Stimulated activated CD8-positive, alpha-beta memory T cell treated with anti-CD3 and anti-CD28 coated beads, Interleukin-4, amount 100 ng/mL, for 24 hours (primary cell): ENCODE measurements around the gene TMEM106A.
"Not testable (repeated sequence)": the region's sequence is repeated elsewhere in the genome, so short reads cannot be mapped to it uniquely, and the experiment has no call there.

Experiments used
- DNase-seq: peaks from one replicate; pipeline ENCODE4 v3.0.0-alpha.2; 2020; ENCODE audit warnings: low read depth

Gene TMEM106A

DNA sequence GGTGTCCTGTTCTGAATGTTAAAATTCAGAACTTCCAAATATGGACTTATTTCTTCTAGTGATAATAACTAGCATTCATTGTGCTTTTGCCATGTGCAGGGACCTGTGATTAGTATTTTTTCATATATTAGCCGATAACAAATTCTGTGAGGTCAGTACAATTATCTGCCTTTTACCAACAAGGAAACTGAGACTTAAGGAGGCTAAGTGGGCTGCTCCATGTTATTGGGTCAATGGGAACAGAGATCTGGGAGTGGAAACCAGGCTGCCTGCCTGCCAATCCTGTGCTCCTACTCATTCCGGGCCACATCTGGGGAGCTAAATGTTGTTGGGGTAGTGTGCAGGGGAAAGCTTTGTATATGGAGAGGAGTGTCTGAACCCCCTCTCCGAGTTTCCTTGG lies 3.7 kb downstream of the TMEM106A start:
- no peak for DNase-seq

DNA sequence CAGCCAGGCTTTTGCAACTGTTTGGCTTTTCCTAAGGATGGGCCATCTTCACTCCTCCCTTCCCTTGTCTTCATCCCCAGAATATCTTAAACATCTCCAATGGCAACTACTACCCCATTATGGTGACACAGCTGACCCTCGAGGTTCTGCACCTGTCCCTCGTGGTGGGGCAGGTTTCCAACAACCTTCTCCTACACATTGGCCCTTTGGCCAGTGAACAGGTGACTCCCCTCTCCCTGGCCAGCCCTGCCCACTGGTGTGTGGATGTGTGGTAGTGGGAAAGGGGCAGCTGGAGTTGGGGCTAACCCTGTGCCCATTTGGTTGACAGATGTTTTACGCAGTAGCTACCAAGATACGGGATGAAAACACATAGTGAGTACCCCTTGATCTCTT lies 4.7 kb downstream of the TMEM106A start:
- DNase-seq, result no peak

DNA sequence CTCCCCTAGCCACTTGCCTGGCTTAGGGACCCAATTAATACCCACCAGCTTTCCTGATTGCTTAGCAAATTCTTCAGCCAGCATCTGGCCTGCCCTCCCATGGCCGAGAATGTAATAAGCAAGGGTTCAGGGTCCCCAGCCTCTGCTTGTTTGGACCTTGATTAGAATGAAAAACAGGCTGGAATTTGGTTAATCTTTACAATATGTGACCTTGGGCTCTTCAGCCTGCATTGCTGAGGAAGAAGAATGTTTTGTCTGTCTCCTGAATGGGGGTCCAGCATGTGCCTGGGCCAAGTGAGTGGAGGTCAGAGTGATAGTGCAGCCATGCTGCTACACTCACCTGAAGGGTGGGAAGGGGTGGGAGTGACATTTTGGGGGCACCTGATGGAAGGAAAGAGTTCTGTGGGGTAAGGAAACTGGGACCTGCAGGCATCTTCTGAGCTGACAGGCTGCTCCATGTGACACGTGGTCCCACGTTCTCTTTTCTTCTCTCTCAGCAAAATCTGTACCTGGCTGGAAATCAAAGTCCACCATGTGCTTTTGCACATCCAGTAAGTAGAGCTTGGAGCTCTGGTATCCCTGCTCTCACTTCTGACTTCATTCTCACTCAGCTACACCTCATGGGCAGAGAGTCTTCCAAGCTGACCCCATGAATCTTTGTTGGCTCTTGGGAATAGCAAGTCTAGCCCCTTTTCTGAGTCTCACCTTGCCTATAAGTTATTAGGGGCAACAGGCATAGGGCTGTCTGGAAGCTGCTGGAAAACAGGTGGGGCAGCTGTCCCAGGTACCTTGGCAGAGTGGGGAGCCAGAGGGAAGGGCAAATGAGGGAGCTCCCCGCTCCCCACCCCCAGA lies 5.3 kb downstream of the TMEM106A start:
- DNase-seq, result no peak

DNA sequence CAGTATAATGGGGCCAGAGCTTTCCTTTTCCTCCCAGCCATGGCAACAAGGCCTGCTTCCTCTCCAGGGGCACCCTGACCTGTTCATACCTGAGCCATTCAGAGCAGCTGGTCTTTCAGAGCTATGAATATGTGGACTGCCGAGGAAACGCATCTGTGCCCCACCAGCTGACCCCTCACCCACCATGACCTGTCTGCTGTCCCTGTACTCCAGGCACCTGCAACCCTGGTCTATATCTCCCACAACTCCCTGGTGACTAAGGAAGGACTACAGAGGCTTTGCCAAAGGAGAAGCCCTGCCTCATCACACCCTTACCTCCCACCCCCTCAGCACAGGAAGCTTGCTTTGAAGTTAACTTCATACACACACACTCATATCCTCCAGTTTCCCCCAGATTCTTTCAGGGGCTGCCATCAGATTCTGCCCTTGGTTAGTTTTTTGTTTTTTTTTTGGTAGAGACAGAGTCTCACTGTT lies 6.0 kb downstream of the TMEM106A start:
- no peak for DNase-seq

DNA sequence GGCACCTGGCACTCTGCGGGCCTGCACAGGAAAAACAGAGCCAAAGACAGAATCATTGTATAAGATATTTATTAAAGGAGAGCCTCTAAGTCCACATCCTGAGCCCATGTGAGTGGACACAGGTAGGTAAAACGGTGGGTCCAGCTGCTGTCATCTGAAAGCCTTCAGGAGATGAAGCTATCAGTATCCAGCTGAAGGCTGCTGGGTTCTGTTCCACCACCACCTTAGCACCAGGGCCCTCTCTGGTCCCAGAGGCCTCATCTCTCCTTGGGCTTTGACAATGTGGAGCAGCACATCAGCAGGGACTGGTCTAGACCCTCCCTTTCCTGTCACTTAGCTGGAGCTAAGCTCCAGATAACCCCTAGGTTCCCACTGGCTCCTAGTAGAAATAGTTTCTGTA lies 7.3 kb downstream of the TMEM106A start:
- no peak for DNase-seq

DNA sequence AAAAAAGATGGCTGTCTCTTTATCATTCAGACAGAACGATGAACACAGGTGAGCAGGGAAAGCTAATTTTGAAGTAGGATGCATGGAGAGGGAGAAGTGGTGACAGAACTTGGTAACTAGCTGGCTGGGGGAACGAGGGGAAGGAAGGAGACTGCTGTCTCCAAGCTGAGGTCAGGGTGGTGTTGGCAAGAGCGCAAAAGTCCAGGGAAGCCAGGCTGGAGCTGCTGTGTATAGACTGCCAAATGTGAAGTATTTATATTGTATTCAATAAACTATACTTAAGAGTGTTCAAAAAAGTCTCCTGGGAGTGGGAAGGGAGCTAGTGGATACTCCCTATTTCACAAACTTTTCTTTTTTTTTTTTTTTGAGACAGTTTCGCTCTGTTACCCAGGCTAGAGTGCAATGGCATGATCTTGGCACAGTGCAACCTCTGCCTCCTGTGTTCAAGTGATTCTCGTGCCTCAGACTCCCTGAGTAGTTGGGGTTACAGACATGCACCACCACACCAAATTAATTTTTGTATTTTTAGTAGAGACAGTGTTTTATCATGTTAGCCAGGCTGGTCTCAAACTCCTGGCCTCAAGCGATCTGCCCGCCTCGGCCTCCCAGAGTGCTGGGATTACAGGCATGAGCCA lies 8.2 kb downstream of the TMEM106A start:
- DNase-seq, result no peak

DNA sequence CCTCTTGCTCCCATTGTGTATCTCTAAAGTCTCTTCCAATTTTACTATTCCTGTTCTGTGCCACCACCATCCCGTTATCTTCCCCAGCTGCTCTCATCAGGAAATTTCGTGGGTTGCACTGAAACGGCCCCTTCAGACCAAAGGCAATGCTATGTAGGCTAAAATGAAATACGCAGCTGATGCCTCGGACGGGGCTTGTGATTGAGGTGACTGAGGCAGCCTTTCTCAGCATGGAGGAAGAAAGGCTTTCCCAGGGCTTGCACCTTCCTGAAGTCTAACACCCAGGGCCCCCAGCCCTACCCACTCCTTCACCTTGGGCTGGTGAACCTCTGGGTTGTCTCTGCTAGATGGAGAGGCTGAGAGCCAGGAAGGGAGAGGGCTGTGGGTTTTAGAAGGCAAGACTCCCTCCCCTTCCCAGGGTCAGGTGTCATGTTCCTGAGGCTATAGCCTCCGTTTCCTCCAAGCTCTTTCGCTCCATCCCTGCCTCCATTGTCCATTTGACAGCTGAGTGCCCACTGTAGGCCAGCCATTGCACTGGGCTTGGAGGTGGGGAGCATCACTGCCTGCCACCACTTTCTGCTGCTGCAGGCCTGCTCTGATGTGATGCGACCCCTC lies 8.9 kb downstream of the TMEM106A start:
- no peak for DNase-seq

DNA sequence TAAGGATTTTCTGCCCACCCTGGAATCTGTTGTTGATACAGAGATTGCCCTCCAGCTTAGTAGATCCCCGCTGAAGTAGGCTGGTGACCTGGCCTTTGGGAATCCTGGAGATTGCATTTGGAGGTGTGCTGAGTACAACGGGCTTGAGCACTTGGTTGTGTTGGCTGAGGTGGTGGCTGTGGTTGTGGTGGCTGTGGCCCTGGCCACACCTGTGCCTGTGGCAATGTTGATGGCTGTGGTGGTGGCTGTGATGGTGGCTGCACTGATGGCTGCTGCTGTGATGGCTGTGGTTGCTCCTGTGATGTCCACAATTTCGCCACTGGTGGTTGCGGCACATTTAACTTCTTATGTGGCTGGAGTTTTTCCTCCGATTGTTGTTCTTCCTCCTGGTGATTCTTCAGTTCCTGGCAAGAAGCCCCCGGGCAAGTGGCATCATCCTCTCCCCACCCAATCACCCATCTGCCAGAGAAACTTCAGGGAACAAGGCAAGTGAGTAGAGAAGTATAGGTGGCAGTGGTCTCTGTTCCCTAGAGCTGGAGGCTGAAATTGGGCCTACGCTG lies 12.6 kb downstream of the TMEM106A start:
- DNase-seq, result no peak

DNA sequence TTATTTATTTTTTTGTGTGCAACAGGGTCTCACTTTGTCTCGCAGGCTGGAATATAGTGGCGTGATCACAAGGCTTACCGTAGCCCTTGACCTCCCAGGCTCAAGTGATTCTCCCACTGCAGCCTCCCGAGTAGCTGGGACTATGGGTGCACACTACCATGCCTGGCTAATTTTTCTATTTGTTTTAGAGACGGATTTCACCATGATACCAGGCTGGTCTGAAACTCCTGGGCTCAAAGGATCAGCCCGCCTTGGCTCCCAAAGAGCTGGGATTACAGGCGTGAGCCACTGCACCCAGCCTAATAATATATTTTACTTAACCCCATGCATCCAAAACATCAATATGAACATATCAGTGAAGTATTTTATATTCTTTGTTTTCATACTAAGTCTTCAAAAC lies 14.7 kb downstream of the TMEM106A start:
- DNase-seq, result no peak

DNA sequence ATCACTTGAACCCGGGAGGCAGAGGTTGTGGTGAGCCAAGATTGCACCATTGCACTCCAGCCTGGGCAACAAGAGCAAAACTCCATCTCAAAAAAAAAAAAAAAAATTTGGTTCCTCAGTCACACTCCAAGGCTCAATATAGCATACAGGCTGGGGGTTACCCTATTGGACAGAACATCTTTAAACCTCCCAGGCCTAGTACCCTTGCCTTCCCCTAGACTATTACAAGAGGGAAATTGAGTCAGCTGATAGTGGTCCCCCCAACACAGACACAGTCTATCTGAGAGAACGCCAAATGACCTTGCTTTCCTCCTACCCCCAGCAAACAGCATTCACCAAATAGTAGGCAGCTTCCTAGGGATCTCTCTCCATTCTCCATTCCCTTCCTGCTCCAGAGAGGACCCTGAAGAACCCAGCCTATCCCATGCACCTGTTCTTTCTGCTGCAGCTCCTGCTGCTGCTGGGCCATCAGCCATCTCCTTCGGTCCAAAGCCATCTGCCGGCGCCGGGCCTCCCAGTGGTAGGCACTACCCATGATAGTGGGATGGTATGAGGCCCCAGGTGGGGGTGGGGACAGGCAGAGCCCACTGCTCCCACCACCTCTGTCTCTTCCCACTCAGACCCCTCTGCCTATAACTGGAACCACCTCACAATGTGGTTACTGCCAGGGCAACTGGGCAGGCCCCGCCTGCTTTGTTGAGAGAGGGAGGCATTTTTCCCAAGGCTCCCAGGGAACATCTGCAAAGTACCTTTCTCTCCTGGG lies 16.5 kb downstream of the TMEM106A start, which contains the start of gene CCDC200:
Gene CCDC200 (minus strand): TSS at position 604 of the 763 bp plus-strand sequence. CDS start 69 bp downstream, at position 535.
- not testable (repeated sequence) for DNase-seq

DNA sequence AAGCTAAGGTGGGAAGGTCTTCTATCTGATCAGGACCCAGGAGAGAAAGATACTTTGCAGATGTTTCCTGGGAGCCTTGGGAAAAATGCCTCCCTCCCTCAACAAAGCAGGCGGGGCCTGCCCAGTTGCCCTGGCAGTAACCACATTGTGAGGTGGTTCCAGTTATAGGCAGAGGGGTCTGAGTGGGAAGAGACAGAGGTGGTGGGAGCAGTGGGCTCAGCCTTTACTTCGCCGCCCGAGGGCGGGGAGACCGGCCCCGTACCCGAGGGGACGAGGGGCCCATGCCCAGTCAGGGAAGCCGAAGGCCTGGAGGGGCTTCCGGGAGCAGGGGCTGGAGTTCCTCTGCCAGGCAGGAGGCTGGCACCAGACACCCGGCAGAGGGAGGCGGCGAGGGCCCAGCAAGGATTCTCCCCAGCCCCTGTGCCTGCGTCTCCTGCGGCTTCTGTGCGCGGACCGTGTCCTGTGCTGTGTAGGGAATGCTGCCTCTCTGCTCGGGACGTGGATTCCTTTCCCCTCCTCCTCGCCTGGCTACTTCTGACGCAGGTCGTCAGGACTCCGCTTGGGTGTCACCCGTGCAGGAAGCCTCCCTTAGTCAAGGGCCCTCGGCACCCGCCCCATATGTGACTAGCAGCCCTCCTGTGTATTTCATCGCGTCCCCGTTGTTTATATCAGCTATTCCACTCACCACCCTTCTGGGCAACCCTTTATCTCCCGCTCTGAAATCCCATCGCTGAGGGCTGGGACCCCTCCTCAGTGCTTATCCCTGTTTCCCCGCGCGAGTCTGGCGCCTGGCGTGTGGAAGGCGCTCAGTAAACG lies 19.7 kb downstream of the TMEM106A start:
- not testable (repeated sequence) for DNase-seq

DNA sequence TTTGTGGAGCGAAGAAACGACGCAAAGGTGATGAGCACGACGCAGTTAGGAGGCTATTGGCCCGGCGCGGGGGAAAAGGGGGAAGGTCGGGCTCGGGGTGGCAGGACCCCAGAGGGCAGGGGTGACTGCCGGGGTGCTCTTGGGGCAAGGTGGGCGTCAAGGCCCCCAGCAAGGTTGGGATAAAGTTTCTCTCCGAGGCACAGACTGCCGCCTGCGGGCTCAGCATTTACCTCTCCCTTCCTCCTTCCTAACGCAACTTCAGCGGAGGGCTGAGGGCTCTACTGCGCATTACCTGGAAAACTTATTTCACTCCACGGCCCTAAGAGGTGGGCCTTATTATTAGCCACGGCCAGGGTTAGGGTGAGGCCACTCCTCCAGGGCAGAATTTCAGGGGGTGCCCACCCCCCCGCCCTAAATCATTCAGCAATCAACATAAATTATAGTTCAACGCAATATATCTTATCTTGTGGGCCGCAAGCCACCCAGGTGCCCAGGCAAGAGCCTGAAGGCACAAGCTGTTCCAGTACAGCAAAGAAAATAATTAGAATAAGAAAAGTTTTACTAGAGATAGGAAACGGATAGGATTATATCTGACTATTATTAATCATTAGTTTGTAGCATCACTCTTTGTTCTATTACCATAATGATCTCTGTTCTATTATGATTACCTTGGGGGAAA lies 20.5 kb downstream of the TMEM106A start:
- not testable (repeated sequence) for DNase-seq

DNA sequence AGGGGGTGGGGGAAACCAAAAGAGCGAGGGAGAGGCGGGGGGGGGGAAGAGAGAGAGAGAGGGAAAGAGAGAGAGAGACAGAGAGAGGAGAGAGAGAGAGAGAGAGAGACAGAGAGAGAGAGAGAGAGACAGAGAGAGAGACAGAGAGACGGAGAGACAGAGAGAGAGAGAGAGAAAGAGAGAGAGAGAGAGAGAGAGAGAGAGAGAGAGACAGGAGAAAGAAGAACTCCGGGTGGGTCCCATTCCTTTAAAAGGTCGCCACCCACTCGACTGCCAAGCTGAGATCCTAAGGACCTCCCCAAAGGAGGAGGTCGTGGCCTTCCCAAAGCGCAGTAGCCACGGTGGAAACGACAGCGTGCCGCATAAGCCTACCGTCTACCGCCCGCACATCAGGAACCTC lies 21.6 kb downstream of the TMEM106A start:
- DNase-seq, result not testable (repeated sequence)

DNA sequence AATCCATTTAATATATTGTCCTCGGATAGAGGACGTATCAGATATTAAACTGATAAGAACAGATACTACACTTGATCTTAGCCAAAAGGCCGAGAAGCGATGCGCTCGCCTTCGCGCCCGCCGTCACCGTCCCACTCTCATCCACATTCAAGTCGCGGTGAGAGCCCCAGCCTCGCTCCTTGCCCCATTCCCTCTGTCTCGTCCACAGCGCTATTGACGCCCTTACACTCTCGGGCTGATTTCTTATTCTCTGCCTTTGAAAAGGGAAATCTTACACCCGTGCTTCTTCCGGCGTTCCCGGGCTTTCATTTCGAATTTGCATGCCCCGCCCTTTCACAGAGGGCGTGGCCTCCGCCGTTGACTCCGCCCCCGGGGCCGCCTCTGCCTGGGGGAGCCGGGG lies 22.2 kb downstream of the TMEM106A start, which contains the start of gene RNU2-1:
Gene RNU2-1 (minus strand): TSS at position 101 of the 400 bp plus-strand sequence.
- not testable (repeated sequence) for DNase-seq

DNA sequence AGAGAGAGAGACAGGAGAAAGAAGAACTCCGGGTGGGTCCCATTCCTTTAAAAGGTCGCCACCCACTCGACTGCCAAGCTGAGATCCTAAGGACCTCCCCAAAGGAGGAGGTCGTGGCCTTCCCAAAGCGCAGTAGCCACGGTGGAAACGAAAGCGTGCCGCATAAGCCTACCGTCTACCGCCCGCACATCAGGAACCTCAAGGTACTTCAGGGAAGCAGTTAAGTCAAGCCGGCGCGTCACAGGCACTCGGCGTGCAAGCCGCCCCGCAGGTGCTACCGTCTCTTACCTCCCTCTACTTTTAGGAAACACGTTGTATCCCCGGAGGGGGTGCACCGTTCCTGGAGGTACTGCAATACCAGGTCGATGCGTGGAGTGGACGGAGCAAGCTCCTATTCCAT lies 27.9 kb downstream of the TMEM106A start:
- DNase-seq, result not testable (repeated sequence)

DNA sequence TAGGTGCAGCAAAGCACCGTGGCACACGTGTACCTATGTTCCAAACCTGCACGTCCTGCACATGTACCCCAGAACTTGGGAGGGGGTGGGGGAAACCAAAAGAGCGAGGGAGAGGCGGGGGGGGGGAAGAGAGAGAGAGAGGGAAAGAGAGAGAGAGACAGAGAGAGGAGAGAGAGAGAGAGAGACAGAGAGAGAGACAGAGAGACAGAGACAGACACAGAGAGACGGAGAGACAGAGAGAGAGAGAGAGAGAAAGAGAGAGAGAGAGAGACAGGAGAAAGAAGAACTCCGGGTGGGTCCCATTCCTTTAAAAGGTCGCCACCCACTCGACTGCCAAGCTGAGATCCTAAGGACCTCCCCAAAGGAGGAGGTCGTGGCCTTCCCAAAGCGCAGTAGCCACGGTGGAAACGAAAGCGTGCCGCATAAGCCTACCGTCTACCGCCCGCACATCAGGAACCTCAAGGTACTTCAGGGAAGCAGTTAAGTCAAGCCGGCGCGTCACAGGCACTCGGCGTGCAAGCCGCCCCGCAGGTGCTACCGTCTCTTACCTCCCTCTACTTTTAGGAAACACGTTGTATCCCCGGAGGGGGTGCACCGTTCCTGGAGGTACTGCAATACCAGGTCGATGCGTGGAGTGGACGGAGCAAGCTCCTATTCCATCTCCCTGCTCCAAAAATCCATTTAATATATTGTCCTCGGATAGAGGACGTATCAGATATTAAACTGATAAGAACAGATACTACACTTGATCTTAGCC lies 29.1 kb downstream of the TMEM106A start:
- DNase-seq, result not testable (repeated sequence)

DNA sequence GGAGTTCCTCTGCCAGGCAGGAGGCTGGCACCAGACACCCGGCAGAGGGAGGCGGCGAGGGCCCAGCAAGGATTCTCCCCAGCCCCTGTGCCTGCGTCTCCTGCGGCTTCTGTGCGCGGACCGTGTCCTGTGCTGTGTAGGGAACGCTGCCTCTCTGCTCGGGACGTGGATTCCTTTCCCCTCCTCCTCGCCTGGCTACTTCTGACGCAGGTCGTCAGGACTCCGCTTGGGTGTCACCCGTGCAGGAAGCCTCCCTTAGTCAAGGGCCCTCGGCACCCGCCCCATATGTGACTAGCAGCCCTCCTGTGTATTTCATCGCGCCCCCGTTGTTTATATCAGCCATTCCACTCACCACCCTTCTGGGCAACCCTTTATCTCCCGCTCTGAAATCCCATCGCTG lies 34.8 kb downstream of the TMEM106A start:
- DNase-seq, result not testable (repeated sequence)
